GM19043 (cell line): ENCODE measurements around the gene ZP1.
"Not testable (repeated sequence)": the region's sequence is repeated elsewhere in the genome, so short reads cannot be mapped to it uniquely, and the experiment has no call there.

Experiments used
- ATAC-seq: cut with Tn5 transposase; IDR thresholded peaks from one replicate; pipeline ENCODE4 v1.9.1; 2021; ENCODE audit warnings: low read depth; ENCODE audit not compliant: unreplicated experiment

The ZP1 gene

DNA sequence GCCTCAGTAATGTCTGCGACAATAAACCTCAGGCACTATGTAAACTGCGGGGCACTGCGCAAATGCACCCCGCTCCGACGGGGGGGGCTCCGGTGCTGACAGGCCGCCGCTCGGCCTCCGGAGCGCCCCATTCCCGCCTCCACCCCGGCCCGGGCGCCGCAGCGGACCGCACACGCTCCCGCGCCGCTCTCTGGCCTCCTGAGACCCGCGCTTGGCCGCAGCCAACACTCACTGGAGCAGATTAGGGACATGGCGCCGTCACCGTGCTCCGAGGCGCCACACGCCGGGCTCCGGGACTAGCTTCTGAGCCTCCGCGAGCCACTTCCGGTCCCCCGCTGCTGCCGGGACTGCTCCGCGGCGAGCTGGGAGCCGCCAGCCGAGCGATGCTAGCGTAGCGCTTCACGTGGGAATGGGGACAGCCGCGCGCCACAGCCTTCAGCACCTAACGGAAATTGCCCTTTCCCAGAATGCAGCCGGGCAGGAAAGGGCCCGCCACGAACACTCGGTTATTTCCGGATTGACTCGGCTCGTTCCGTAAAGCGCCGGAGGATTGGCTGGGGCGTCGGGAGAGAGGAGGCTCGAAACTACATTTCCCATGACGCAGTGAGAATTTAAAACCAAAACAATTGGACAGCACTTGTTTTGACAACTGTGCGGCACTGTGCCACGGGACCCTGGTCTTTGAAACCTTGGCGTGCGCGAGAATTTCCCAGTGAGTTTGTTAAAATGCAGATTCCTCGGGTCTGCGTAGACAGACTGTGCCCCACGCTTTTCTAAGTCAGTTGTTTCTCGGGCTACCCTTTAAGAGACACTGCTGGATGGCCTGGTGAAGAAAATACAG is 39.0 kb downstream of the ZP1 start, which contains the start of gene PRPF19:
Gene PRPF19, minus strand, starts transcription at position 454 of the 841 bp plus-strand sequence. Its CDS starts 203 bp downstream, at position 251.
- peak; percentile 73 for ATAC-seq

DNA sequence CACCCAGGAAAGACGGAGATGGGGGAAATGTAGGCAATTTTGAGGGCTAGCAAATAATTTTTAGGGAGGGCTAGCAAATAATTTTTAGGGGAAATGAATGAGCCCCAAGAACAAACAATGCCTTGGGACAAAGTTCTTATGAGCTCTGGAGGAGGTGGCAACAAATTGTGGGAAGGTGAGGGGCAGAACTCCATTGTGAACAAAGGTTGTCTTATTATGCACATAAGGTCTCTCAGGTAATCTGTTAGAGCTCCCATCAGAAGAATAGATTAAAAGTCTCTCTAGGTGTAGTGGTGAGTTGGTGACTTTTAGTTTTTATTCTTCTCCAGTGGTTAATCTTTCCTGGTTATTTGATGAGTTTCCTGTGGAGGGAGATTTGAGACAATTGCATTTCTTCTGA is 41.5 kb downstream of the ZP1 start:
- no peak for ATAC-seq

DNA sequence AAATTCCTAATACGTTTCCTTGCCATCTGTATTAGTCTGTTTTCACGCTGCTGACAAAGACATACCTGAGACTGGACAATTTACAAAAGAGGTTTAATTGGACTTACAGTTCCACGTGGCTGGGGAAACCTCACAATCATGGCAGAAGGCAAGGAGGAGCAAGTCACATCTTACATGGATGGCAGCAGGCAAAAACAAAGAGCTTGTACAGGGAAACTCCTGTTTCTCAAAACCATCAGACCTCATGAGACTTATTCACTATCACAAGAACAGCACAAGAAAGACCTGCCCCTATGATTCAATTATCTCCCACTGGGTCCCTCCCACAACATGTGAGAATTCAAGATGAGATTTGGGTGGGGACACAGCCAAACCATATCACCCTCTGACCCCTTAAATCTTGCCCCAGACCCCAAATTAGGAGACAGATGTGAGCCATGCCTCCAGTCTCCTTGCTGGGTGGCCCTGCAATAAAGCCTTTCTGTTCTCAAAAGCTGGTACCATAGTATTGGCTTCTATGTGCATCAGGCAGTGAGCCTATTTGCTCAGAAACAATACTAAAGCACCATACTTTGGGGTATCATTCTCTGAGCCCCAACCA is 42.4 kb downstream of the ZP1 start:
- ATAC-seq = not testable (repeated sequence)

DNA sequence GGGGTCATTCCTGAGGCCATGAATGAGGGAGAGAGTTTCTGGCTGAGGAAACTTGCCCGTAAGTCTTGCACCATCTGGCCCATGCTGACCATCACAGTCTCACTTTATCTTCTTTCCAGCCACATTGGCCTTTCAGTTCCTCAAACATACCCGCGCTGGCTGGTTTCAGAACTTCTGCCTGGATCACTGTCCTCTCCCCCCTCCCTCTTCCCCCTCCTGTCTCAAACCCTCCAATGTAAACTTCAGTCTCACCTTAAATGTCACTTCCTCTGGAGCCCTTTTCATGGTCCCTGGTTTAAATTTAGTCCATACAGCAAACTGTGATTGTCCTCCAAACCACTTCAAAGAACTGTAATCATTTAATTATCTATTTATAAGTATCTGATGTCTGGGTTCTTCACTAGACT is 42.9 kb downstream of the ZP1 start:
- peak; percentile 36 for ATAC-seq

DNA sequence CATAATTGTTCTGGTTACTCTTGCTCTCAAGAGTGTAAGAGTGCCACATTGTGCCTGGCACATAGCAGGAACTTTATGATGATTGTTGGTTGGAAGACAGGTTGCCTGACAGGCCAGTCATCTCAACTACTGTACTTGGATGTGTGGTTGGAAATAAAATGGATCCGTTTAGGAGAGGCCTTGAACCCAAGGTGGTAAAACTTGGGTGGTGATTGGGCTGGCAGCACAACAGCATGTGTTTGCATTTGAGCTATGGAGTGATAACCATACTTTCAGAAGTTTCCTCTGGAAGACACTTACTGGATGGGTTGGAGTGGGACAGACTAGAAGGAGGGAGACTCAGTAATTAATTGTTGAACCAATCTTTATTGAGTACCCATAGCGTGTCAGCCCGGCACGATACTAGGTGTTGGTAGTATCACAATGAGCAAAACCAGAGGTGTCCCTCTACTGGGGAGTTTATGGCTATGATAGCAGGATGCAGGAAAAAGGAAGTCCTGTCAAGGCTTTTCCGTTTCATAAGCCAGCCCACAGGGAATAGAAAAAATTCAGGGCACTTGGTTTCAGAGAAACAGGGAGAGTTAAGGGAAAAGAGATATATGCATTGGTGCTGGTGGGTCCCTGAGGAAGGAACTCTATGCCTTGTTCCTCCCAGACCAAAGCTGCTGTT is 43.5 kb downstream of the ZP1 start:
- ATAC-seq = no peak

DNA sequence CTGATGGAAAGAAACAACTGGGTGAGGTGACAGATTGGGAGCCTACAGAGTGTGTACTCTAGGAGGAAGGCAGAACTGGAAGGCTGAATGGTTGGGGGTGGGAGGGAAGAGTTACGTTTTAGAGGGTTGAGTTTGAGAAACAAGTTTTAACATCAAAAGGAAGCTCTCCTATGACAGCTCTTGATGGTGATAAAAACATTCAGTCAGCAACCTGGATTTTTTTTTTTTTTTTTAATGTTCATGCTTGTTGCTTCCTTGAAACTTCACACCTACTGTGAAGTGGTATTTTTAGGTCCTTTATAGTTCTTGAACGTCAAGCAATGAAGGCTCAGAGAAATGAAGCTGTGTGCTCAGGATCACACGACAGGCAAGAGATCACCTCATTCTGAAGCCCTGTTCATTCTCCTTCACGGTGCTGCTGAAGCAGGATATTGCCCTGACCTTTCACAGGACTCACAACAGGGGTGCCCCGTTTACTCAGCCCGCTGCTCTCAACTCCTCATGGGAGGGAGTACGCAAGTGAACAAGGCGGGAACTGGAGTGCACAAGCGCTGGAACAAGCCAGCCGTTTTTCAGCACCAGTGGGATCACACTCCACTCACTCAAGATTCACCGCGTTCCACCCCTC is 45.0 kb downstream of the ZP1 start:
- ATAC-seq = no peak

DNA sequence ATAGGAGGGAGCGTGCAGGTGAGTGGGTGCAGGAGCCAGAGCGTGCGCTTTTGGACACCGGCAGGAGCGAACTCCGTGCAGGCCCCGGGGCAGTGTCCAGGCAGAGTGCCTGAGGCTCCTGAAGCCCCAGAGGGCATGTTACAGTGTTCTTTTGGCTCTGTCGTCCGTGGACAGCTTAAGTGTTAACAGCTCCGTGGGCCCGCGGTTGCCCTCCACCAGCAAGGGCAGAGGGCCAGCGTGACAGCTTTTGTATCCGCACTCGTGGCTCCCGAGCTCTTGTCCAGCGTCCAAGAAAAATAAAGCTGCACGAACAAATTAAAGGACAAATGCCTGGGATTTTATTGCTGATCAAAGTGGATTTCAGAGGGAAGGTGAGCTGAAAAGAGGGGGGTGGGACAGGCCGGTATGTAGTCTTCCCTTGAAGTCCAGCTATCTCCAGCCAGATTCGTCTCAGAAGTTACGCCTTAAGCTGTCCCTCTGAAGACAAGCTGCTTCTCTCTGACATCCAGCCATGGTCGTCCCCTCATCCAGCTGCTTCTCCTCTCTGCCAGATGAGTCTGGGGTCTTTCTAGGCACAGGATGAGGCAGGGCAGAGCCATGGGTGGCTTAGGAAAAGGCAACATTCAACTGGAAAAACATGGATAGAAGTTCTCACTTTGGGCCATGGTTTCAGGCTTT is 45.6 kb downstream of the ZP1 start:
- ATAC-seq = no peak

DNA sequence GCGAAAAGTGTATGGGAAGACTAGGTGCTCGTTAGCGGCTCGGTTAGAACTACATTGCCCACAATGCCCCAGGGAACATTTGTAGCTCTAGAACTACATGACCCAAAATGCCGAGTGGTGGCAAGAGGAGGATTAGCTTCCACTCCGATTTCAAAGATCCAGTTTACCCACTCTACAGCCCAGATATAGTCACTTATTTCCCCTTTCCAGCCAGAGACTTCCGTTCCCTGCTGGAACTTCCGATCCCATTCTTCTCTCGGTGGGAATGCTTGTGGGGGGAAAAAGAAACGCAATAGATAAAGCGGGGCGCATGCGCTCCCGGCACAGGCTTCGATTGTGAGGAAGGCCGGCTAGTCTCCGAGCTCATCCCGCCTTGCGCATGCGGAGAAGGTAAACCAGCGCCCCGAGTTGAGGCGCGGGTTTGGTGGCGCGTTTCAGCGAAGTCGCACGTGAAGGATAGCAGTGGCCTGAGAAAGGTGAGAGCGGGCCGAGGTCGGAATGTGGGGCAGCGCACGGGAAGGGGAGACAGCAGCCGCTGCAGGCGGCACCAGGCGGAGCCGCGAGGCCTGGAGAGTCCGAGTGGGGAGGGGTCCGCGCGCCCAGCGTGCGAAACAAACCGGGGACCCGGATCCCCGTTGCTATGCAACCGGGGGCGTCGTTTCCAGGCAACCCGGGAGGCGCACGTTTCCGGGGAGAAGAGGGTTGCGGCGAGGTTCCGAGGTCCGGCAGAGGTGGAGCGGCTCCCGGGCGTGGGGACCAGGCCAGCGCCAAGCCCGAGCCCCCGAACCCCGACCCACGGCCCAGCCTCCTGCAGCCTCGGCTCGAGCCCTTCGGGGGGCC is 46.7 kb downstream of the ZP1 start, which contains the start of gene TMEM109:
Gene TMEM109, plus strand, starts transcription at position 366 of the 840 bp plus-strand sequence. CDS start 5,536 bp downstream, outside the sequence.
- peak; percentile 40 for ATAC-seq

DNA sequence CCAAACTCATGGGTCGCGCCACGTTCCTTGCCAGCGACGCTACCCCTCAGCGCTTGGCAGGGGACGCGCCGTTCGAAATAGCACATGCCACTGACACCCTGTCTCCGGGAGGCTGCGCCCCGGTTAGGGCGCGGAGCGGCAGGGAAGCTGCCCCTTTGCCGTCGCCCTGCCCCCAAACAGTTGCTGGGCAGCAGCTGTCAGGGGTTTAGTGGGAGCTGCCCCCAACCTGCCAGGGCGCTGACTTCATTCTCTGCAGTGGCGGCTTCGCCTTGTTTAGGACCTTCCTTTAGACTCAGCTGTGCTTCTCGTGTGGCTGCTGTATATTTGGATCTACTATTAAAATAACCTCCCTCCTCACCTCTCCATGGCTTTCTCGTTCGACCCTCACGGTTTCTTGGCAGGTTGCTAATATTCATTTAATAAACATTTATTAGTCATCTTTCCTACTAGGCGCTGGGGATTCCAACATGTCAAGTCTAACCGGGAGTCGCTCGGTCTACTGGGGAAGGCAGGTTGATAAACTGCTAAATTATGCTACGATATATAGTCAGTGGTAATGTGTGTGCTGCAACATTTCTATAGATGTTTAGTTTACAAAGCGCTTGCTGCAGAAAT is 47.4 kb downstream of the ZP1 start:
- no peak for ATAC-seq

DNA sequence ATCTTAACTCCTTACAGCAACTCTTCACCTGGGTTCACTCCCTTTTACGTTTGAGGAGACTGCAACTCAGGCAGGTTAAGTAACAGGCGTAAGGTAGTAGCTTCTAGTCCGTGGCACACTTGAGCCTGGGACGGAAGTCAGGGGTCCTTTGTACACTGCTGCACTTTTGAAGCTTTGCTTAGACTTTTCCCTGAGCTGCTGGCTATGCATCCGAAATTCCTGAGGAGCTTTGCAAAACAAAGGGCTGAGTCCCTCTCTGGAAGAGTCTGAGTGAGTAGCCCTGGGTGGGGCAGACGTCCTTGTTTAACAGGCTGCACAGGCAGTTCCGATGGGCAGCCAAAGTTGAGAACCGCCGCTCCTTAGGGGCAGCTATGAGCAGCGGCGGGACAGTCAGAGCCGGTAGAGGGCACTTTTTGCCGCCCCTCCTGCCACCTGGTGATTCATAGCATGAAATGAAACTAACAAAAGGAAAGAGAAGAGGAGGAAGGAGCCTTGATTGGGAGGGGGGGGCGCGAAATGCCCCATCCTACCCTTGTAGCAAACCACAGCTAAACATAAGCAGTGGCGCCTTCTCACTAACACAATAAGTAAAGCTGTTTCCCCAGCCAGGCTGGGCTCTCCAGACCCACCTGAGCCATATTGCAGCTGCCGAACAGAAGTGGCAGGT is 48.0 kb downstream of the ZP1 start:
- ATAC-seq = peak; percentile 51

DNA sequence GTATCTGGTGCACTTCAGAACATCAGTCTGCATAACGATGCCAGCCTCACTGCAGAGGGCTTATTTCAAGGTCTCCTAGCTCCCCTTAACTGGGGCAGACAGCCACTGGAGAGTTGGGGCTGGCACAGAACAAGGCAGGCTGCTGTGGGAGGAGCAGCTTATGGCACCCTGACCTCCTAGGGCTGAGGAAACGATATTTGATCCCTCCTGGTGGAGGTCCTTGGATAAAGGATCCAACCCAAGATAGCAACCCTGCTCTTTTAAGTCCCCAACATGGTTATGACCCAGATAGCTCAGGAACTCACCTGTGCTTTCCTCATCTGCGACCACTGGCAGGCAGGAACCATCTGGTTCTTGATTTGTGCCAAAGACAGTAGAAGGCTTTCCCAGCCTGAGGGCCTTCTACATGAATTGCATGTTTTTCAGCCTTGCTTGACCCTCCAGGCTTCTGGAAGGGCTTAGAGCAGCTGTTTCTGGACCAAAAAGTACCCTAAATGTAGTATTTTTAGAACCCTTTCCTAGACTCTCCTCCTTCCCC is 49.4 kb downstream of the ZP1 start:
- no peak for ATAC-seq

DNA sequence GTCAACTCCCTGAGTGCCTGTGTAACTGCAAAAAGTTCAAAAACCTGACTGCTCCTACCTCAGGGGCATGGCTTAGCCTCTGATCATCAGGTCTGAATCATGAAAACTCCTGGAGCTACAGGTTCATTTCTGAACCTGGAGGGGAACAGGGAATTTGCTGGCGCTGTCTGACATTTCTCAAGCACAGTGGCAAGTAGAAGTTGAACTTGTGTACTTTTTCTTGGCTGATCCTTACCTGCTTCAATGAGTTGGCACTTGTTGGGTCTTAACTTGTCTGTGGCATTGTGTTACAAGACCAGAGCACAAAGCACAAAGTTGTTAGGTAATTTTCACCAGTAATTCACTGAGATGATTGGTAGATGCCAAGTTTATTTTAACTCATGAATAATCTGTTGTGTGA is 49.9 kb downstream of the ZP1 start:
- ATAC-seq = no peak

DNA sequence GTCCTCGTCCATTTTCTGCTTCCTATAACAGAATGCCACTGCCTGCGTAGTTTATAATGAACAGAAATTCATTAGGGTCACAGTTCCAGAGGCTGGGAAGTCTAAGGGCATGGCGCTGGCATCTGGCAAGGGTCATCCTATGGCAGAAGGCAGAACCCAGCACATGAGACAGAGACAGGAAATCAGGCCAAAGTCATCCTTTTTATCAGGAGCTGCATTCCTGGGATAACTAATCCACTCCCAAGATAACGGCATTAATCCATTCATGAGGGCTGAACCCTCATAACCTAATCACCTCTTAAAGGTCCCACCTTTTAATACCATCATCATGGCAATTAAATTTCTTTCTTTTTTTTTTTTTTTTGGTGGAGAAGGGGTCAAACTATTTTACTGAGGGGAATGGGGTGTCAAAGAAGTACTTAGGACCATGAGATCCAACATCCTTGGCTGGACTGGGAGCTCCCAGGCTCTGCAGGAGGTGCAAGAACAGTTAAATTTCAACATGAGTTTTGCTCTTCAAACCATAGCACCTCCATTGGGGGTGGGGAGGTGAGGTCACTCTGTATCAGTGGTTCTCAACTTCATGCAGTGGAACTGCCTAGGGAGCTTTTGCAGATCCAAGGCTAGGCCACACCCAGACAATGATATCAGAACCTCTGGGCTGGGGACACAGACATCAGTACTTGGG is 51.1 kb downstream of the ZP1 start:
- ATAC-seq = no peak

DNA sequence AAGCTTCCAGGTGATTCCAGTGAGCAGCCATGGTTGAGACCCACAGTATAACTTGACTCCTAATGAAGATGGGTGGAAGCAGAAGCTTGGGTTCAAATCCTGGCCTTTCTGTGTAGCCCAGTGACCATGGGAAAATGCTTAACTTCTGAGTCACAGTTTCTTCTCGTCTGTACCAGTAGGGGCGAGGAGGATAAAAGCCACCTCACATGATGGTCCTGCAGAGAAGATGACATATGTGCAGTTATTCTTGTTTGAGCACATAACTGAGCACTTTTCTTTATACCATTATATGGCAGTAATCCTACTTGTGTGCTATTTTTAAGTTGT is 51.6 kb downstream of the ZP1 start:
- no peak for ATAC-seq

DNA sequence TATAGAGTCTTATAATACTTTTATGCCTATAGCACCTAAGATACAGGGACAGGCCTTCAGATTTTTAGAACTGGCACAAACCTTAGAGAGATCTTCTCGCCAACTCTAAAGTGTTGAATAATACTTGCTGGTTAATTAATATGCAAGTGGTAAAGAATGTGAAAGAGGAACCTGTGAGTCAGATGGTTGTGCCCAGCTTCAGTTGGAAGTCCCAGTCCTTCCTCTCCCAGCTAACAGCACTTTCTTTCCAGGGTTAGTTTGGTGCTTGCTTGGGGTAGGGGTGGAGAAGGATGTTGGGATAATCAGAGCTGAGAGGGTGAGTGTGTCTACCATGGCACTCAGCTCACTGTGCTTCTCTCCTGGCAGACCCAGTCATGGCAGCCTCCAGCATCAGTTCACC is 52.0 kb downstream of the ZP1 start:
- no peak for ATAC-seq

DNA sequence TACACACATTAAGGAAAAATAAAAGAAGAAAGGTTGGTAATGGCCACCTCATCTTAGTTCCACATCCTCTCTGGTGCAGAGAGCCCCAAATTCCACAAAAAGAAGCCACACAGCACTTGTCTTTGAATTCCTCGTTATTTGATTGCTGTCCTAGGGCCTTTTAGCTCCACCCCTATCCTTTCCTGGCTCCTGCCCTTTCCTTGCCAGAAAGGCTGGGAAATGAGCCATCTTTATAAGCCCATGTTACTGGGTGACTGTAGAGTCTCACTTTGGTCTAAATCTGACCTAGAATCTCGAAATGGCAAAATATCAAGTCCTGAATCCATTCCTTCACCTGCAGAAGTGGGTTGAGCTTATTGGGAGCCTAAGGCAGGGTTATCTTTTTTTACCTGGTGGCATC is 52.6 kb downstream of the ZP1 start:
- ATAC-seq = no peak

DNA sequence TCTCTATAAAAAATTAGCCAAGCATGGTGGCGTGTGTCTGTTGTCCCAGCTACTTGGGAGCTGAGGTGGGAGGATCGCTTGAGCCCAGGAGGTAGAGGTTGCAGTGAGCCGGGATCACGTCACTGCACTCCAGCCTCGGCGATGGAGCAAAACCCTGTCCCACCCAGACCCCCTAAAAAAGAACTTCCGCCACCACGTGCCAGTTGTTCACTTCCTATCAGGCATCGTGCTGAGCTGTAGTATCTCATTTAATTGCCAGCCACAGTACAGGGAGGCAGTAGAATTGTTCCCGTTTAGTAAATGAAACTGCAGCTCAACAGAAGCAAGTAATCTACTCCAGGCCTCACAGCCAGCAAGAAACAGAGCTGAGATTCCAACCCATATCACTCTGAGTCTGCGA is 53.9 kb downstream of the ZP1 start:
- ATAC-seq = no peak

DNA sequence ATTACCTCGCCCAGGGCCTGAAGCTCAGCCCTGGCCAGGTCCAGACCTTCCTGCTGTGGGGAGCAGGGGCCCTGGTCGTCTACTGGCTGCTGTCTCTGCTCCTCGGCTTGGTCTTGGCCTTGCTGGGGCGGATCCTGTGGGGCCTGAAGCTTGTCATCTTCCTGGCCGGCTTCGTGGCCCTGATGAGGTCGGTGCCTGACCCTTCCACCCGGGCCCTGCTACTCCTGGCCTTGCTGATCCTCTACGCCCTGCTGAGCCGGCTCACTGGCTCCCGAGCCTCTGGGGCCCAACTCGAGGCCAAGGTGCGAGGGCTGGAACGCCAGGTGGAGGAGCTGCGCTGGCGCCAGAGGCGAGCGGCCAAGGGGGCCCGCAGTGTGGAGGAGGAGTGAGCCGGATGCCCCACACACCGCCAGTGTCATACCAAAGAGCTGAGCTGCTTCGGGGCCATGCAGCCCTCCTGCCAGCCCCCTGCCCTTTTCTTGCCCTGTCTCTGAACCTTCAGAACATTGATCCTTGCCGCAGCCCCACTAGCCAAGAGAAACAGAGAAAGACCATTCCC is 54.5 kb downstream of the ZP1 start:
- no peak for ATAC-seq
